ENCODE data around the gene ZFP62. TPM values are rescaled to one million over a fixed set of nuclear protein-coding genes. Genes with fewer than 3 reads are reported as not detected.

The ZFP62 gene
- total RNA-seq = 10 to 100 TPM; 34.3 to 38.7 TPM

DNA sequence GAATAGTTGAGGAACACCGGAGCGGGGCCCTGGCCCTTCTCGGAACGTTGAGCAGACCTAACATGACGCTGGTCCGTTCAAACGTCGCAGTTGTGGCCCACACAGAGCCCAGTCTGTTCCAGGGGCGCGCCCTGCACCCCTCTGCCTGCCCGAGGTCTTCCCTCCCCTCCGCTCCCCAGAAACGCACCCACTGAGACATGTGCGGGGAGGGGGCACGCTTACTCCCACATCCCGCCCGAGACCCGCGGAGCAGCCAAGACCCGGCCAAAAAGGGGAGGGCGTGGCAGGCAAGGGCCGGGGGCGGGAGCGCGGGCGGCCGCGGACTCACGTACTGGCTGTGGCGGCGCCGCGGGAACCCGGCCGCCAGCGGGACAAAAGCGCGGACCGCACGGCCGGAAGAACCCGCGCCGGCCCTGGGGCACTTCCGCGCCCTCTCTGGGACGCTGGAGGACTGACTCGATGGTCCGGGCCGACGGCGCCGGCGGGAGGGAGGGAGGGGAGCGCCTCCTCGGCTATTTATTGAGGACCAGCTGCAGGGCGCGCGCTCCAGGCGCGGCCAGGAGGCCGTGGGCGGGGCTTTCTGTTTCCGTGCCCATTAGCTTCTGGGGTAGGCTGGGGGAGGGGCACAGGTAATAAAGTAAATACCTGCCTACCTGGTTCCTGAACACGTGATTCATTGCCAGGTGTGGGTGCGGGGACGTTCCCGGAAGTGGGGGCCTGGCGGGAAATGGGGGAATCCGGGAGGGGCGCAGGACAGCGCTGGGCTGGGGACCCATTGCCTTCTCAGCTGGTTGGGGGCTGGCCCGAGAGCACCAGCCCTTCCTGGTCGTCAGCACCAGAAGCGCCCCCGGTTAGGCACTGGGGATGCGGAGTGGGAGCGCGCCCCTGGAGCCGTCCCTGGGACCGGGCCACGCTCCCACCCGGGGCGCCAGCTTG, at the start of gene ZFP62:
TSS of gene ZFP62 (minus strand) at position 390 of the 936 bp plus-strand sequence. CDS start at position 333, 57 bp downstream.
- peak within 1 kb of the TSS; percentile 96 for H3K27ac ChIP-seq
- intact Hi-C loops (cut with DNase I) = no loop called here
- peak within 1 kb of the TSS; percentile 87 to 96 for H3K9ac ChIP-seq (ENCODE audit: low read depth in 2 of 2, low read length in 2 of 2)
- no peaks in the 10 kb centered on the region for H3K27me3 ChIP-seq
- peak; percentile 96 for DNase-seq
- peaks cover 8% of the 10 kb centered on the region for H3K4me1 ChIP-seq
- H3K9me3 ChIP-seq = no peaks in the 10 kb centered on the region
- peak within 1 kb of the TSS; percentile 69 for H3K4me3 ChIP-seq
- no peaks in the 10 kb centered on the region for H3K36me3 ChIP-seq
- TF ChIP-seq, protein P1, sequence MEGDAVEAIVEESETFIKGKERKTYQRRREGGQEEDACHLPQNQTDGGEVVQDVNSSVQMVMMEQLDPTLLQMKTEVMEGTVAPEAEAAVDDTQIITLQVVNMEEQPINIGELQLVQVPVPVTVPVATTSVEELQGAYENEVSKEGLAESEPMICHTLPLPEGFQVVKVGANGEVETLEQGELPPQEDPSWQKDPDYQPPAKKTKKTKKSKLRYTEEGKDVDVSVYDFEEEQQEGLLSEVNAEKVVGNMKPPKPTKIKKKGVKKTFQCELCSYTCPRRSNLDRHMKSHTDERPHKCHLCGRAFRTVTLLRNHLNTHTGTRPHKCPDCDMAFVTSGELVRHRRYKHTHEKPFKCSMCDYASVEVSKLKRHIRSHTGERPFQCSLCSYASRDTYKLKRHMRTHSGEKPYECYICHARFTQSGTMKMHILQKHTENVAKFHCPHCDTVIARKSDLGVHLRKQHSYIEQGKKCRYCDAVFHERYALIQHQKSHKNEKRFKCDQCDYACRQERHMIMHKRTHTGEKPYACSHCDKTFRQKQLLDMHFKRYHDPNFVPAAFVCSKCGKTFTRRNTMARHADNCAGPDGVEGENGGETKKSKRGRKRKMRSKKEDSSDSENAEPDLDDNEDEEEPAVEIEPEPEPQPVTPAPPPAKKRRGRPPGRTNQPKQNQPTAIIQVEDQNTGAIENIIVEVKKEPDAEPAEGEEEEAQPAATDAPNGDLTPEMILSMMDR (IDR thresholded peaks at IDR 0.05) = no peak

DNA sequence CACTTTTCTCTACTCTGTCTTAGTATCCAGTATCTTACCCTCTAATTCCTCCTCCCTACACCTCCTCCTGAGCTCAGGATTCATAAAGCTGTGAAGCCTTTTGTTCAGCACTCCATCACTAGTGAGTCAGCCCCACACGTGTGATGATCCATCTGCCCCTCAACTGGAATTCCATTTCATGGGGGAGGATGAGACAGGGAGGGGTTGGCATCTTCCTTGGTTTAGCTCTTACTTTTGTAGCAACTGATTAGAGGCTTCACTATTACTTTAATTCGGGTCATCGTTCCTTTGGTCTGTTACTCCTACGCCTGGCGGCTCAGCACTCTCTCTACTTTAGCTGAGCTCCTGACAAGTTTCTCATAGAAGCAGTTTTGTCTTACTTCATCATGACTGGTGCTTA, 49.7 kb upstream of the ZFP62 start:
- Histone ChIP-seq H3K4me1 (no peaks in the 10 kb centered on the region), H3K9ac (ENCODE audit: low read depth in 2 of 2, low read length in 2 of 2) (no peak overlapping the region), H3K27me3 (no peaks in the 10 kb centered on the region), H3K27ac (no peak overlapping the region), H3K9me3 (no peaks in the 10 kb centered on the region), H3K4me3 (no peak overlapping the region), H3K36me3 (no peaks in the 10 kb centered on the region)
- TF ChIP-seq, protein P1 (IDR thresholded peaks at IDR 0.05) = no peak
- DNase-seq = no peak
- intact Hi-C loops (cut with DNase I) = no loop called here

DNA sequence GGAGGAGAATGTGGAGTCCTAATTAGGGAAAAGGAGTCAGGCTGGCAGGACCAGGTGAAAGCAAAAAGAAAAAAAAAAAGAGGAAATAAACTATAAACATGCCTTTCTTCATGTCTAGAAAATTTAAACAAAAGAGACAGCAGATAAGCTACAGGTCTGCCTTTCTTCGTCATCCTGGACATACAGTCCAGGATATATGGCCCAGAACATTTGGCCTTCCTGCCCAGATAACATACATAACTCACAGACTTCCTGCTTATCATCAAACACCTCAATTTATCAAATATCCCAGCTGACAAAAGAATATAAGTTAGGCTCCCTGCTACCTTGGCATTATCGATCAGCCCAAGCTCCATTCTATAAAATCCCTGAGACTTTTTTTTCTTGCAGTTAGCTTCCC, 49.1 kb upstream of the ZFP62 start:
- TF ChIP-seq, protein P1 (IDR thresholded peaks at IDR 0.05) = no peak
- H3K4me3 ChIP-seq = no peak overlapping the region
- no peaks in the 10 kb centered on the region for H3K9me3 ChIP-seq
- intact Hi-C loops (cut with DNase I) = no loop called here
- no peak overlapping the region for H3K27ac ChIP-seq
- H3K27me3 ChIP-seq = no peaks in the 10 kb centered on the region
- H3K36me3 ChIP-seq = no peaks in the 10 kb centered on the region
- no peak for DNase-seq
- H3K4me1 ChIP-seq = no peaks in the 10 kb centered on the region
- H3K9ac ChIP-seq (ENCODE audit: low read depth in 2 of 2, low read length in 2 of 2) = no peak overlapping the region

DNA sequence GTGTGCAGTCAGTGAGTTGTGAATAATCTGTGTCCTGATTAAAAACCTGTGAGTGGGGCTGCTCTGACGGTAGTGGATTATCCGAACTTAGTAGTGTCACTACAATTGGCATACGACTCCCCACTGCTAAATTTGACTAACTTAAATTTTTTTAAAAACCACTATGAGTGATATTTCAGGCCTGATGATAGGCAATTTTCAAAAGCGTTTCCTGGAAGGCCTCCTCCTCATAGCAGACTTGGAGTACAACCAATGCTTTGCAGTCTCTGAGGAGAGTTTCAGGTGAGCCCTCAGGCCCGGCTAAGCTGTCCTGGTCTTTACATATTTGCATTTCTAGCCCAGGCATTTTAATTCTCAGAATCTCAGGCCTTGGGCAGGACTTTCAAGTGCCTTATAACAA, 48.7 kb upstream of the ZFP62 start:
- no peak overlapping the region for H3K4me3 ChIP-seq
- TF ChIP-seq, protein P1 (IDR thresholded peaks at IDR 0.05) = no peak
- no peaks in the 10 kb centered on the region for H3K9me3 ChIP-seq
- intact Hi-C loops (cut with DNase I) = no loop called here
- H3K36me3 ChIP-seq = no peaks in the 10 kb centered on the region
- H3K4me1 ChIP-seq = no peaks in the 10 kb centered on the region
- DNase-seq = no peak
- no peaks in the 10 kb centered on the region for H3K27me3 ChIP-seq
- no peak overlapping the region for H3K27ac ChIP-seq
- no peak overlapping the region for H3K9ac ChIP-seq (ENCODE audit: low read depth in 2 of 2, low read length in 2 of 2)

DNA sequence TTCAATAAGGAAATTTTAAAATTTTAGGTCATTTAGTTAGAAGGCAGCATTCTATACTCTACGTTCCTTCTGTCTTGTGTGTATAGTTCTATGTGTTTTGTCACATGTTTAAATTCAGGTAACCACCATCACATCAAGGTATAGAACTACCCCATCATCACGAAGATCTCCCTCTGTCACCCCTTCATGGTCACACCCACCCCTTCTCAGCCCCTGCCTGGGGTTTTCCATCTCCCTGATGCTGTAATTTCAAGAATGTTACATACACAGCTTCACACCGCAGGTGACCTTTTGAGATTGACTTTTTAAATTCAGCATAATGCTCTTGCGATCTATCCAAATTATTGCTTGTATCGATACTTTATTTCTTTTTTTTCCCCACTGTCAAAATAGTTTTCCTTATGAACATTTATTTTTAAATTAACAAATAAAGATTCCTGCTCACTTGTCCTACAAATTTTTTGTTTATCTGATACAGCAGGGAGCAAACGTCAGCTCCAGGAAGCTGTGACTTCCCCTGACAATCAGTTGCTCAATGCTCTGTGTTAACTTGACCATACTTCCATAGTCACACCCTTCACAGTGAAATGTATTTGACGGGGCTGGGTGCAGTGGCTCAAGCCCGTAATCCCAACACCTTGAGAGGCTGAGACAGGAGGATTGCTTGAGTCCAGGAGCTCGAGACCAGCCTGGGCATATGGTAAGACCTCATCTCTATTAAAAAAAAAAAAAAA, 48.1 kb upstream of the ZFP62 start:
- no peak overlapping the region for H3K9ac ChIP-seq (ENCODE audit: low read depth in 2 of 2, low read length in 2 of 2)
- H3K4me1 ChIP-seq = no peaks in the 10 kb centered on the region
- no peak for DNase-seq
- TF ChIP-seq, protein P1 (IDR thresholded peaks at IDR 0.05) = no peak
- intact Hi-C loops (cut with DNase I) = no loop called here
- no peaks in the 10 kb centered on the region for H3K9me3 ChIP-seq
- no peaks in the 10 kb centered on the region for H3K27me3 ChIP-seq
- H3K4me3 ChIP-seq = no peak overlapping the region
- H3K36me3 ChIP-seq = no peaks in the 10 kb centered on the region
- H3K27ac ChIP-seq = no peak overlapping the region
